Measurements from ENCODE around the gene RBMS3.

RBMS3 gene

GRCh38 chr3:29561651-29562149 lies 280.8 kb downstream of the RBMS3 start:
- no peak overlapping the region for H3K4me3 ChIP-seq (replicated peaks; ENCODE audit: low read depth, low read length)
- TF ChIP-seq CTCF (IDR thresholded peaks at IDR 0.05; ENCODE audit: low read depth, low read length, missing control alignments), result no peak
- no peak for DNase-seq (ENCODE audit: extremely low read depth, low read depth)

- no peak for TF ChIP-seq CTCF (IDR thresholded peaks at IDR 0.05; ENCODE audit: low read depth, low read length, missing control alignments)
- H3K4me3 ChIP-seq (replicated peaks; ENCODE audit: low read depth, low read length), result no peak overlapping the region
- no peak for DNase-seq (ENCODE audit: extremely low read depth, low read depth)
Observed at GRCh38 chr3:29565236-29565635, 284.4 kb downstream of the RBMS3 start.

DNA sequence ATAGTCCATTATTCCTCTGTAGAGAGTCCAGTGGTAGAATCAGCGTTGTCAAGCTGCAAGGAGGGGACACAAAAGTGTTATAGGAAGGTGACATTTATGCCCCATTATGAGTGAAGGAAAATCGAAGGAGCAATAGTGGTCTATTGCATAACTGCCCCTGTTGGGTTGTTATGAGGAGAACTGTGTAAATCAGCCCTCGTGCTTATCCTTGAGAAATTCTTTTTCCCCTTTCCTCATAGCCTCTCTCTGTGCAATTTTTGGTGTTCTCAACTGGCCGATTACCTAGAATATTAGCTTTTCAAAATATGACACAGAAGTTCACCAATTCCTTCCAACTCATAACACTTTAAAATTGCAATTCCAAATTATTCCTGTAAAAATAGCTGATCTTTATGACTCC lies 286.6 kb downstream of the RBMS3 start:
- TF ChIP-seq CTCF (IDR thresholded peaks at IDR 0.05; ENCODE audit: low read depth, low read length, missing control alignments), result no peak
- no peak overlapping the region for H3K4me3 ChIP-seq (replicated peaks; ENCODE audit: low read depth, low read length)
- no peak for DNase-seq (ENCODE audit: extremely low read depth, low read depth)

GRCh38 chr3:29568355-29568754 lies 287.5 kb downstream of the RBMS3 start:
- no peak for DNase-seq (ENCODE audit: extremely low read depth, low read depth)
- no peak overlapping the region for H3K4me3 ChIP-seq (replicated peaks; ENCODE audit: low read depth, low read length)
- TF ChIP-seq CTCF (IDR thresholded peaks at IDR 0.05; ENCODE audit: low read depth, low read length, missing control alignments), result no peak

DNA sequence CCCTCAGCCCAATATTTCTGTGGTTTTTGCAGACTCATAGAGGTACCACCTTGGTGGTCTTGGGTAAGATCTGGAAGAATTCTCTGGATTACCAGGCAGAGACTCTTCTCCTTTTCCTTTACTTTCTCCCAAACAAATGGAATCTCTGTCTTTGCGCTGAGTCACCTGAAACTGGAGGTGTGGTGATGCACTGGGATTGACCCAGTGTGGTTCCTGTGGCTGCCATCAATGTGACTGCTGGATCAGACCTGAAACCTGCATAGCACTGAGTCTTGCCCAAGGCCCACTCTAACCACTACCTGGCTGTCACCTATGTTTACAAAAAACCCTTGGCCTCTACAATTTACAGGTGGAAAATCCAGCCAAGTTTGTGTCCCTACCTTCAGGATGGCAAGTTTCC lies 295.3 kb downstream of the RBMS3 start:
- no peak overlapping the region for H3K4me3 ChIP-seq (replicated peaks; ENCODE audit: low read depth, low read length)
- no peak for TF ChIP-seq CTCF (IDR thresholded peaks at IDR 0.05; ENCODE audit: low read depth, low read length, missing control alignments)
- DNase-seq (ENCODE audit: extremely low read depth, low read depth), result no peak

GRCh38 chr3:29576675-29577074 lies 295.8 kb downstream of the RBMS3 start:
- no peak overlapping the region for H3K4me3 ChIP-seq (replicated peaks; ENCODE audit: low read depth, low read length)
- no peak for TF ChIP-seq CTCF (IDR thresholded peaks at IDR 0.05; ENCODE audit: low read depth, low read length, missing control alignments)
- DNase-seq (ENCODE audit: extremely low read depth, low read depth), result no peak

- DNase-seq (ENCODE audit: extremely low read depth, low read depth), result no peak
- TF ChIP-seq CTCF (IDR thresholded peaks at IDR 0.05; ENCODE audit: low read depth, low read length, missing control alignments), result no peak
- no peak overlapping the region for H3K4me3 ChIP-seq (replicated peaks; ENCODE audit: low read depth, low read length)
Observed at GRCh38 chr3:29577250-29577649, 296.4 kb downstream of the RBMS3 start.

All from HFF-Myc (cell line).